ENCODE measurements around the gene POLRMT. TPM values are rescaled to one million over a fixed set of nuclear protein-coding genes. Genes with fewer than 3 reads are reported as not detected.

Gene POLRMT
- total RNA-seq, 1 experiment from 2014 or later: 104 TPM

- Histone ChIP-seq H3K4me2 (ENCODE audit: insufficient read depth, insufficient read length, low read length) (no peak overlapping the region), H3T11ph (ENCODE audit: low read length) (no peak overlapping the region), H3K4me1 (ENCODE audit: insufficient read depth, low read length) (no peaks in the 10 kb centered on the region), H3K79me2 (ENCODE audit: insufficient read depth, low read length) (no peaks in the 10 kb centered on the region), H3K14ac (ENCODE audit: insufficient read depth, low read length) (no peak overlapping the region; the same call in 1 of the 2 replicates), H2AK5ac (ENCODE audit: insufficient read length, low read length) (no peak overlapping the region), H2BK120ac (ENCODE audit: low read depth, low read length, poor library complexity, severe bottlenecking) (no peak overlapping the region), H3K79me1 (ENCODE audit: insufficient read depth, low read depth, low read length, poor library complexity, severe bottlenecking) (no peaks in the 10 kb centered on the region), H3K27me3 (ENCODE audit: insufficient read depth, low read length) (no peaks in the 10 kb centered on the region), H4K91ac (ENCODE audit: insufficient read length, low read depth, low read length) (no peak overlapping the region), H3K9me3 (ENCODE audit: control insufficient read depth, low read depth, low read length) (no peaks in the 10 kb centered on the region), H3K56ac (ENCODE audit: insufficient read length, low read depth, low read length) (no peak overlapping the region), H4K5ac (ENCODE audit: insufficient read length, low read depth, low read length) (no peak overlapping the region), H2BK12ac (ENCODE audit: insufficient read length, low read depth, low read length) (no peak overlapping the region), H3K9ac (ENCODE audit: extremely low read depth, insufficient read length, low read length) (no peak overlapping the region), H3K27ac (ENCODE audit: insufficient read length, low read depth, low read length) (no peak overlapping the region), H2AFZ (ENCODE audit: low read length) (no peak overlapping the region), H3K23me2 (ENCODE audit: insufficient read length, low read depth, low read length, poor library complexity, severe bottlenecking) (no peaks in the 10 kb centered on the region), H4K20me1 (ENCODE audit: control insufficient read depth, insufficient read depth, insufficient read length) (no peaks in the 10 kb centered on the region), H3K4ac (ENCODE audit: low read depth, low read length) (no peak overlapping the region), H3K18ac (ENCODE audit: insufficient read length, low read depth, low read length) (no peak overlapping the region), H2BK15ac (ENCODE audit: low read depth, low read length) (no peak overlapping the region), H2BK20ac (ENCODE audit: low read depth, low read length, poor library complexity, severe bottlenecking) (no peak overlapping the region), H2BK5ac (ENCODE audit: insufficient read length, low read length) (no peak overlapping the region), H3K23ac (ENCODE audit: insufficient read length, low read depth, low read length) (no peak overlapping the region), H4K8ac (replicated peaks; ENCODE audit: insufficient read length, low read depth, low read length) (no peak overlapping the region)
- H3K36me3 Mint-ChIP-seq (ENCODE audit: insufficient read depth in 1 of 3, low read depth in 3 of 3): peaks cover 18 to 35% (median 28%) of the 10 kb centered on the region in 3 experiments
- DNase-seq: no peak
- H3K9me3 Mint-ChIP-seq: no peaks in the 10 kb centered on the region
- H3K4me3 Mint-ChIP-seq: no peak overlapping the region
- peaks cover 3 to 4% of the 10 kb centered on the region in 2 experiments; a peak in 1 of 4 replicates for H3K4me1 Mint-ChIP-seq
- no peaks in the 10 kb centered on the region for H3K27me3 Mint-ChIP-seq (ENCODE audit: low read depth)
- WGBS (ENCODE audit: extremely low coverage, insufficient read length, low lambda C conversion rate): no CpG with 5 or more reads among the region's 36 CpGs
- TF ChIP-seq, protein P1, sequence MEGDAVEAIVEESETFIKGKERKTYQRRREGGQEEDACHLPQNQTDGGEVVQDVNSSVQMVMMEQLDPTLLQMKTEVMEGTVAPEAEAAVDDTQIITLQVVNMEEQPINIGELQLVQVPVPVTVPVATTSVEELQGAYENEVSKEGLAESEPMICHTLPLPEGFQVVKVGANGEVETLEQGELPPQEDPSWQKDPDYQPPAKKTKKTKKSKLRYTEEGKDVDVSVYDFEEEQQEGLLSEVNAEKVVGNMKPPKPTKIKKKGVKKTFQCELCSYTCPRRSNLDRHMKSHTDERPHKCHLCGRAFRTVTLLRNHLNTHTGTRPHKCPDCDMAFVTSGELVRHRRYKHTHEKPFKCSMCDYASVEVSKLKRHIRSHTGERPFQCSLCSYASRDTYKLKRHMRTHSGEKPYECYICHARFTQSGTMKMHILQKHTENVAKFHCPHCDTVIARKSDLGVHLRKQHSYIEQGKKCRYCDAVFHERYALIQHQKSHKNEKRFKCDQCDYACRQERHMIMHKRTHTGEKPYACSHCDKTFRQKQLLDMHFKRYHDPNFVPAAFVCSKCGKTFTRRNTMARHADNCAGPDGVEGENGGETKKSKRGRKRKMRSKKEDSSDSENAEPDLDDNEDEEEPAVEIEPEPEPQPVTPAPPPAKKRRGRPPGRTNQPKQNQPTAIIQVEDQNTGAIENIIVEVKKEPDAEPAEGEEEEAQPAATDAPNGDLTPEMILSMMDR (conservative IDR thresholded peaks at IDR 0.05): no peak
- H3K27ac Mint-ChIP-seq: peak overlapping the region; percentile 61 to 93 (median 90); a peak in 6 of 7 replicates
Measured at GRCh38 chr19:610801-611480, 22.4 kb downstream of the POLRMT start.
